OCI-LY1 (cell line): ENCODE results near the gene GIPR.
"Not testable (repeated sequence)": the region's sequence is repeated elsewhere in the genome, so short reads cannot be mapped to it uniquely, and the experiment has no call there.

Experiments used
- H2AFZ ChIP-seq: fragments of 200-600 bp; sonication (generic), shearing (Covaris generic); 2 replicates; pipeline ENCODE4 v1.6.0; 2014; ENCODE audit warnings: antibody characterized with exemption, mild to moderate bottlenecking, low read length
- H3F3A ChIP-seq: fragments of 200-600 bp; sonication (generic), shearing (Covaris generic); 2 replicates; pipeline ENCODE4 v1.6.0; 2014; ENCODE audit warnings: mild to moderate bottlenecking, antibody characterized with exemption, low read length, moderate library complexity; ENCODE audit not compliant: insufficient read depth
- H3K27ac ChIP-seq: fragments of 200-600 bp; sonication (generic); 2 replicates; pipeline ENCODE4 v1.5.1; 2014; ENCODE audit warnings: low read length, mixed run types, mild to moderate bottlenecking, low read depth; ENCODE audit not compliant: poor library complexity, severe bottlenecking
- H3K27me3 ChIP-seq: fragments of 200-600 bp; sonication (generic); 2 replicates; pipeline ENCODE4 v1.6.0; 2014; ENCODE audit warnings: antibody characterized with exemption, mild to moderate bottlenecking, low read length, moderate library complexity; ENCODE audit not compliant: insufficient read depth
- H3K36me3 ChIP-seq: fragments of 200-600 bp; sonication (generic); 2 replicates; pipeline ENCODE4 v1.6.1; 2014; ENCODE audit warnings: mild to moderate bottlenecking, antibody characterized with exemption, low read length, moderate library complexity, mixed read lengths; ENCODE audit not compliant: insufficient read depth
- H3K4me1 ChIP-seq: fragments of 200-600 bp; sonication (generic); 2 replicates; pipeline ENCODE4 v1.5.1; 2014; ENCODE audit warnings: mild to moderate bottlenecking, low read length, moderate library complexity; ENCODE audit not compliant: insufficient read depth, severe bottlenecking
- H3K4me2 ChIP-seq: fragments of 200-600 bp; sonication (generic), shearing (Covaris generic); 2 replicates; pipeline ENCODE4 v1.6.1; 2014; ENCODE audit warnings: low read length
- H3K4me3 ChIP-seq: fragments of 200-600 bp; sonication (generic); 2 replicates; pipeline ENCODE4 v1.5.1; 2014; ENCODE audit warnings: low read length, low read depth, mild to moderate bottlenecking, mixed read lengths; ENCODE audit not compliant: poor library complexity, severe bottlenecking
- H3K79me2 ChIP-seq: fragments of 200-600 bp; shearing (Covaris generic); 2 replicates; pipeline ENCODE4 v1.6.1; 2016; ENCODE audit warnings: mixed run types, low read length, mixed read lengths; ENCODE audit not compliant: insufficient read depth
- H3K9ac ChIP-seq: fragments of 200-600 bp; sonication (generic), shearing (Covaris generic); 2 replicates; pipeline ENCODE4 v1.6.1; 2014; ENCODE audit warnings: mild to moderate bottlenecking, low read length, mixed read lengths
- H3K9me2 ChIP-seq: fragments of 200-600 bp; sonication (generic), shearing (Covaris generic); 2 replicates; pipeline ENCODE4 v1.6.1; 2014; ENCODE audit warnings: low read depth, mild to moderate bottlenecking, low read length, mixed read lengths
- H3K9me3 ChIP-seq: fragments of 200-600 bp; shearing (Covaris generic); 2 replicates; pipeline ENCODE4 v1.6.1; 2014; ENCODE audit warnings: low read length, mixed read lengths
- H4K20me1 ChIP-seq: fragments of 200-600 bp; sonication (generic), shearing (Covaris generic); 2 replicates; pipeline ENCODE4 v1.6.0; 2016; ENCODE audit warnings: mild to moderate bottlenecking, low read length; ENCODE audit not compliant: insufficient read depth
- CTCF ChIP-seq: fragments of 200-600 bp; sonication (generic), shearing (Covaris generic); IDR thresholded peaks from 2 replicates; pipeline ENCODE4 v1.5.1; 2017; ENCODE audit warnings: mild to moderate bottlenecking, antibody characterized with exemption, low read length, moderate library complexity, mixed read lengths
- EZH2 ChIP-seq: fragments of 200-600 bp; sonication (generic), shearing (Covaris generic); IDR thresholded peaks from 2 replicates; pipeline ENCODE4 v1.8.0; 2017; ENCODE audit warnings: borderline replicate concordance, mixed run types, mild to moderate bottlenecking, antibody characterized with exemption, low read length, moderate library complexity, mixed read lengths

The GIPR gene

GRCh38 chr19:45623984-45624383 lies 44.0 kb upstream of the GIPR start:
- H3K4me3 ChIP-seq = no peak overlapping the region
- no peaks in the 10 kb centered on the region for H3F3A ChIP-seq
- no peaks in the 10 kb centered on the region for H4K20me1 ChIP-seq
- H3K4me1 ChIP-seq = no peaks in the 10 kb centered on the region
- no peak overlapping the region for H2AFZ ChIP-seq
- no peak overlapping the region for H3K27ac ChIP-seq
- H3K79me2 ChIP-seq = no peaks in the 10 kb centered on the region
- H3K9ac ChIP-seq = no peak overlapping the region
- H3K27me3 ChIP-seq = no peaks in the 10 kb centered on the region
- H3K4me2 ChIP-seq = no peak overlapping the region
- TF ChIP-seq CTCF = no peak
- no peak for TF ChIP-seq EZH2
- H3K36me3 ChIP-seq = peaks cover 57% of the 10 kb centered on the region
- H3K9me3 ChIP-seq = no peaks in the 10 kb centered on the region
- no peaks in the 10 kb centered on the region for H3K9me2 ChIP-seq

GRCh38 chr19:45628219-45628618 lies 39.8 kb upstream of the GIPR start:
- H3K9me2 ChIP-seq, H3K4me3 ChIP-seq, H3K9me3 ChIP-seq, H2AFZ ChIP-seq, H3K4me1 ChIP-seq, H3F3A ChIP-seq, H3K4me2 ChIP-seq, H3K27me3 ChIP-seq, H3K79me2 ChIP-seq, H4K20me1 ChIP-seq, H3K27ac ChIP-seq, H3K9ac ChIP-seq: not testable (repeated sequence)
- H3K36me3 ChIP-seq = peaks cover 40% of the 10 kb centered on the region

- Histone ChIP-seq H3K4me1 (peaks cover 3% of the 10 kb centered on the region), H3K27me3 (no peaks in the 10 kb centered on the region), H3K4me3 (no peak overlapping the region), H3K9me2 (no peaks in the 10 kb centered on the region), H2AFZ (no peak overlapping the region), H3F3A (no peaks in the 10 kb centered on the region), H3K9ac (no peak overlapping the region), H3K9me3 (no peaks in the 10 kb centered on the region), H3K79me2 (no peaks in the 10 kb centered on the region), H3K27ac (no peak overlapping the region), H3K36me3 (peaks cover 30% of the 10 kb centered on the region), H4K20me1 (no peaks in the 10 kb centered on the region), H3K4me2 (no peak overlapping the region)
- no peak for TF ChIP-seq CTCF
- no peak for TF ChIP-seq EZH2
Observed at GRCh38 chr19:45629704-45630103, 38.3 kb upstream of the GIPR start.

GRCh38 chr19:45630463-45630862 lies 37.6 kb upstream of the GIPR start:
- H2AFZ ChIP-seq = no peak overlapping the region
- H3K27me3 ChIP-seq = no peaks in the 10 kb centered on the region
- peaks cover 3% of the 10 kb centered on the region for H3K4me1 ChIP-seq
- no peaks in the 10 kb centered on the region for H3K79me2 ChIP-seq
- H4K20me1 ChIP-seq = no peaks in the 10 kb centered on the region
- H3K9me2 ChIP-seq = no peaks in the 10 kb centered on the region
- no peak overlapping the region for H3K27ac ChIP-seq
- no peak overlapping the region for H3K4me2 ChIP-seq
- H3K36me3 ChIP-seq = peaks cover 29% of the 10 kb centered on the region
- H3K9me3 ChIP-seq = no peaks in the 10 kb centered on the region
- H3K9ac ChIP-seq = no peak overlapping the region
- TF ChIP-seq EZH2 (no peak), CTCF (no peak)
- no peak overlapping the region for H3K4me3 ChIP-seq
- H3F3A ChIP-seq = no peaks in the 10 kb centered on the region
